ENCODE data around the gene APBB1. TPM values are rescaled to one million over a fixed set of nuclear protein-coding genes. Genes with fewer than 3 reads are reported as not detected.

Gene APBB1
- total RNA-seq, 1 experiment from 2014 or later = not detected

DNA sequence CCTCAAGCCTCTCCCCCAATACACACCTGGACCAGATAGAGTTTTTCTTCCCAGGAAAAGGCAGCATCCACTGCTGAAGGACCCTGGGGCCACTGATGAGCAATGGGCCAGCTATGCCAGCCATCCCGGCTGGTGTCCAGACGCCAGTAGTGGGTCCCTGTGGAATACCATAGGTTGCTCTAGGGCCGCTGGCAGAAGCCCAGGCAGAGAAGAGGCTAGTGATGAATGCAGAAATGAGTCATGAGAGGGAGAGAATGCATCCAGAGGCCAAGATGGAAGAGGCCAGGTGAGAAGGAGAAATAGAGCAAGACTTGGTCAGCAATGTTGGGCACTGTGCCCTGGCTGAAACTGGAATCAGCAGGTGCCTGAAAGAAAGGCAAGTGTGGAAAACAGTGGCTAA, 13.0 kb upstream of the APBB1 start:
- Histone ChIP-seq H3K79me2 (ENCODE audit: low read length) (no peaks in the 10 kb centered on the region), H3K9ac (ENCODE audit: low read length) (no peak overlapping the region), H2AFZ (ENCODE audit: low read length) (no peak overlapping the region), H3K4me1 (ENCODE audit: low read length) (peaks cover 22% of the 10 kb centered on the region), H3K27me3 (ENCODE audit: low read length) (no peaks in the 10 kb centered on the region), H4K20me1 (ENCODE audit: insufficient read depth, low read depth, low read length) (no peaks in the 10 kb centered on the region), H3K4me2 (ENCODE audit: low read depth, low read length, poor library complexity, severe bottlenecking) (no peak overlapping the region), H3K36me3 (ENCODE audit: insufficient read depth, low read length) (no peaks in the 10 kb centered on the region), H3K9me2 (replicated peaks; ENCODE audit: insufficient read depth, low read length) (no peaks in the 10 kb centered on the region), H3K9me3 (ENCODE audit: low read length) (no peaks in the 10 kb centered on the region), H3K4me3 (ENCODE audit: low read length) (no peak overlapping the region), H3K27ac (ENCODE audit: low read length) (no peak overlapping the region)
- DNase-seq = no peak

DNA sequence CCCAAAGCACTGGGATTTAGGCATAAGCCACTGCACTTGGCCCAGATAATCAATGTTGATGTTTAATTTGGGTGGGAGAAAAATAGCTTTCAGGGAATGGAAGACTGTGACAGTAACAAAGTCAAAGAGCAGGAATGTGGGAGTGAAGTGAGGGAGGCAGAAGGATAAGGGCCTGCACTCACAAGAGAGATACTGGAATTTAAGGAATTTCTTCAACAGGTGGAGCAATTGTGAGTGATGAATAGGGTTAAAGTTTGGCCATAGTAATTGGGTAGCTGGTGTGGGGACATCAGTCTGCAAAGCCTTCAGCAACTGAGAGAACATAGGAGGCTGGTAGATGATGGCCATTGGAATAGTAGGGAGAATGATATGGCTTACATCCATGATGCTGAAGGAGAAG, 8.6 kb upstream of the APBB1 start:
- DNase-seq = no peak
- Histone ChIP-seq H3K9me2 (replicated peaks; ENCODE audit: insufficient read depth, low read length) (no peaks in the 10 kb centered on the region), H3K27me3 (ENCODE audit: low read length) (no peaks in the 10 kb centered on the region), H3K9me3 (ENCODE audit: low read length) (no peaks in the 10 kb centered on the region), H3K4me2 (ENCODE audit: low read depth, low read length, poor library complexity, severe bottlenecking) (no peak overlapping the region), H3K4me1 (ENCODE audit: low read length) (no peaks in the 10 kb centered on the region), H4K20me1 (ENCODE audit: insufficient read depth, low read depth, low read length) (no peaks in the 10 kb centered on the region), H3K36me3 (ENCODE audit: insufficient read depth, low read length) (no peaks in the 10 kb centered on the region), H3K9ac (ENCODE audit: low read length) (no peak overlapping the region), H3K4me3 (ENCODE audit: low read length) (no peak overlapping the region), H3K27ac (ENCODE audit: low read length) (no peak overlapping the region), H2AFZ (ENCODE audit: low read length) (no peak overlapping the region), H3K79me2 (ENCODE audit: low read length) (no peaks in the 10 kb centered on the region)

DNA sequence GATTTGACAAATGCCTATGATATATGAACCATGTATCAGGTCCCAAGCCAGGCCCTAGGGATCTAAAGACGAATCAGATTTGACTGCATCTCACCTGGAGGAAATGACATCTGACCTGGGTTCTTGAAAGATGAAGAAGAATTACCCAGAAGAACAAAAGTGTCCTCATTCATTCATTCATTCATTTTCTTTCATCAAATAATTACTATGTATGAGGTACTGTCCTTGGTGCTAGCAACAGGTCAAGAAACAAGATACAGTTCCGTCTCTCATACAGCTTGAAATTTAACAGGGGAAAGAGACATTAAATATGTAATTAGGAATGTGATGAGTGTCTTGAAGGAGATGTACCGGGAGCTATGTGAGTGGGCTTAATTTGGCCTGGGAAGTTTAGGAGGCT, 1.8 kb upstream of the APBB1 start:
- no peaks in the 10 kb centered on the region for H4K20me1 ChIP-seq (ENCODE audit: insufficient read depth, low read depth, low read length)
- H2AFZ ChIP-seq (ENCODE audit: low read length) = no peak overlapping the region
- no peak overlapping the region for H3K27ac ChIP-seq (ENCODE audit: low read length)
- H3K9ac ChIP-seq (ENCODE audit: low read length) = no peak overlapping the region
- H3K36me3 ChIP-seq (ENCODE audit: insufficient read depth, low read length) = no peaks in the 10 kb centered on the region
- H3K27me3 ChIP-seq (ENCODE audit: low read length) = no peaks in the 10 kb centered on the region
- H3K4me1 ChIP-seq (ENCODE audit: low read length) = no peaks in the 10 kb centered on the region
- no peaks in the 10 kb centered on the region for H3K9me3 ChIP-seq (ENCODE audit: low read length)
- H3K4me2 ChIP-seq (ENCODE audit: low read depth, low read length, poor library complexity, severe bottlenecking) = no peak overlapping the region
- H3K9me2 ChIP-seq (replicated peaks; ENCODE audit: insufficient read depth, low read length) = no peaks in the 10 kb centered on the region
- no peak for DNase-seq
- H3K4me3 ChIP-seq (ENCODE audit: low read length) = no peak overlapping the region
- H3K79me2 ChIP-seq (ENCODE audit: low read length) = no peaks in the 10 kb centered on the region

DNA sequence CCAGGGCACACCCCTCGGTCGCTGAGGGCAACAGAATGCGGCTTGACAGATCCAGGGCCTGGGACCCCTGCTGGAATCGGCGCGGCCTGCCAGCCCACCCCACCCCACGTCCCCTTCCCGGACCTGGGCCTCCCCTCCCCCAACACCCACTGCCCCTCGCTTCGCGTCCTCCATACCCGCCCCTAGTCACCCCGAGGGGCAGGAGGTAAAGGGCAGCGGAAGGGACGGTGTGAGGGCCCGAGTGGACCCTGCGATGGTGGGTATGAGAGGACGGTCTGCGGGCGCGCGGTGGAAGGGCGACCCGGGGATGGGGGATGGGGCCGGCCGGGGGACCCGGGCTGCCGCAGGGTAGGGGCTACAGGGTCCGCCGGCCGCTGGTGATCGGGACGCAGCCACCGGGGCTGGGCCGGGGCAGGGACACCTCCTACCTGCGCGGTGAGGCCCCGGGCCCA, 311 bp downstream of the APBB1 start:
- Histone ChIP-seq H4K20me1 (ENCODE audit: insufficient read depth, low read depth, low read length) (no peaks in the 10 kb centered on the region), H3K79me2 (ENCODE audit: low read length) (no peaks in the 10 kb centered on the region), H3K4me3 (ENCODE audit: low read length) (no peak overlapping the region), H3K4me1 (ENCODE audit: low read length) (no peaks in the 10 kb centered on the region), H3K9me3 (ENCODE audit: low read length) (no peaks in the 10 kb centered on the region), H3K27me3 (ENCODE audit: low read length) (no peaks in the 10 kb centered on the region), H3K36me3 (ENCODE audit: insufficient read depth, low read length) (no peaks in the 10 kb centered on the region), H3K4me2 (ENCODE audit: low read depth, low read length, poor library complexity, severe bottlenecking) (no peak overlapping the region), H3K9me2 (replicated peaks; ENCODE audit: insufficient read depth, low read length) (no peaks in the 10 kb centered on the region), H2AFZ (ENCODE audit: low read length) (no peak overlapping the region), H3K9ac (ENCODE audit: low read length) (no peak overlapping the region), H3K27ac (ENCODE audit: low read length) (no peak overlapping the region)
- no peak for DNase-seq

DNA sequence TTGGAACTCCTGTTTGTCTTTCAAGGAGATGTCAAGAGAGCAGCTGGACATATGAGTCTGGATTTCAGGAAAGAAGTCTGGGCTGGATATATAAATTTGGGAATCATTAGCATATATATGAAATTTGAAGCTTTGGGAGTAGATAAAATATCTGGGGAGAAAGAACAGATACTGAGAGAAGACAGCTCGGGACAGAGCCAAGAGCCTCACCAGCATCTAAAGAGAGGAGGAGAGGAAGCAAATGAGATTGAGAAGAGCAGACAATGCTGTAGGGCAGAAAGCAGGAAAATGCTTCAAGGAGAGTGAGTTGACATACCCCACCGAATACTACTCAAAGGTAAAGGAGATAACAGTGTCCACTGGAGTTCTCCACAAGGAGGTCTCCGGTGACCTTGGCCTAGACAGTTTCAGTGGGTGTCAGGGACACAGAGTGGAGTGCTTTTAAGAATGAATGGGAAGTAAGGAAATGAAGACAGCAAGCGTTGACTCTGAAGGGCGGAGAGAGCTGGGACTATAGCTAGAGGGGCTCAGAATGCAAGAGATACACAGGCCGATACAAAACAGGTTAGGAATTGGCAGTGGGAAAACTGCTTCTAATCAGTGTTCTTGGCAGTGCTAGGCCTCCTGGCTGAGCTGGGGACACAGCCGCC, 862 bp downstream of the APBB1 start:
- no peak for DNase-seq
- H4K20me1 ChIP-seq (ENCODE audit: insufficient read depth, low read depth, low read length) = no peaks in the 10 kb centered on the region
- no peak overlapping the region for H3K9ac ChIP-seq (ENCODE audit: low read length)
- no peaks in the 10 kb centered on the region for H3K9me2 ChIP-seq (replicated peaks; ENCODE audit: insufficient read depth, low read length)
- no peak overlapping the region for H3K4me2 ChIP-seq (ENCODE audit: low read depth, low read length, poor library complexity, severe bottlenecking)
- no peaks in the 10 kb centered on the region for H3K79me2 ChIP-seq (ENCODE audit: low read length)
- H2AFZ ChIP-seq (ENCODE audit: low read length) = no peak overlapping the region
- no peak overlapping the region for H3K4me3 ChIP-seq (ENCODE audit: low read length)
- no peaks in the 10 kb centered on the region for H3K4me1 ChIP-seq (ENCODE audit: low read length)
- H3K27ac ChIP-seq (ENCODE audit: low read length) = no peak overlapping the region
- H3K27me3 ChIP-seq (ENCODE audit: low read length) = no peaks in the 10 kb centered on the region
- H3K9me3 ChIP-seq (ENCODE audit: low read length) = no peaks in the 10 kb centered on the region
- no peaks in the 10 kb centered on the region for H3K36me3 ChIP-seq (ENCODE audit: insufficient read depth, low read length)

DNA sequence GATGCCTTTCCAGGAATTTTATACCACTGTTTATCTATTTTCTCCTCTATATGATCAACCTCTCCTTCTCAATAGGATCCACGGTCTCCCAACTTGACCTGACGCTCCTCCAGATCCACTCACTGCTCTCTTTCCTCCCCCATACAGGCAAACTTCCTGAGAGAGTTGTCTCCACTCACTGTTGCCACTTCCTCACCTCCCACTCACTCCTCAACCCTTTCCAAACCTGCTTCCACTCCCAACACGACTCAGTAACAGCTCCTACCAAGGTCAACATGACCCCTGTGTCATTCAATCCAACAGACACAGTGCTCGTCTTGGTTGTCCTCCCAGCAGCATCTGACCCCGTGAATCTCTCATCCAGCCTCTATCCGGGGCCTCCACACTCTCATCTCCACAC, 3.1 kb downstream of the APBB1 start:
- H3K9ac ChIP-seq (ENCODE audit: low read length) = no peak overlapping the region
- no peaks in the 10 kb centered on the region for H3K79me2 ChIP-seq (ENCODE audit: low read length)
- no peaks in the 10 kb centered on the region for H4K20me1 ChIP-seq (ENCODE audit: insufficient read depth, low read depth, low read length)
- no peak overlapping the region for H3K4me3 ChIP-seq (ENCODE audit: low read length)
- DNase-seq = no peak
- H3K9me3 ChIP-seq (ENCODE audit: low read length) = no peaks in the 10 kb centered on the region
- no peak overlapping the region for H3K27ac ChIP-seq (ENCODE audit: low read length)
- no peaks in the 10 kb centered on the region for H3K36me3 ChIP-seq (ENCODE audit: insufficient read depth, low read length)
- no peak overlapping the region for H3K4me2 ChIP-seq (ENCODE audit: low read depth, low read length, poor library complexity, severe bottlenecking)
- no peaks in the 10 kb centered on the region for H3K4me1 ChIP-seq (ENCODE audit: low read length)
- H2AFZ ChIP-seq (ENCODE audit: low read length) = no peak overlapping the region
- no peaks in the 10 kb centered on the region for H3K27me3 ChIP-seq (ENCODE audit: low read length)
- H3K9me2 ChIP-seq (replicated peaks; ENCODE audit: insufficient read depth, low read length) = no peaks in the 10 kb centered on the region

DNA sequence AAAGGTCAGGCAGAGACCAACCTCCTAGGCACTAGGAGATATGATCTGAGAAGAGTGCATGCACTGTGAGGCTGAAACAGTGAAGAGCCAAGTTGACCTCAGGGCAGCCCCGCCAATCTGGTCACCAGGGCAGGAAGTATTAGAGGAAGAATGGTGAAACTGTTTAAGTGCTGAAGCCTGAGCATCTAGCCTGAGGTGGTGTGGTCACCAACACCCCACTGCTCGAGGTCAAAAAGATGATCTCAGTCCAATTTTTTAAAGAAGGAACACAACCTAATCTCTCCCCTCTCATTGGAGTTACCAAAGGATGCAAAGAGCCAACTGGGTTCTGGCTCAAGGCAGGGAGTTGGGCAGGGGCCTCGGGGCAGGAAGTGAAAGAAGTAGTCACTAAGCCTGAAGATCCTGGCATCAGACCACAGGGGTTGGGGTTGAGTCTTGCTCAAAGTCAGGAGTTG, 4.0 kb downstream of the APBB1 start:
- Histone ChIP-seq H3K36me3 (ENCODE audit: insufficient read depth, low read length) (no peaks in the 10 kb centered on the region), H4K20me1 (ENCODE audit: insufficient read depth, low read depth, low read length) (no peaks in the 10 kb centered on the region), H2AFZ (ENCODE audit: low read length) (no peak overlapping the region), H3K4me3 (ENCODE audit: low read length) (no peak overlapping the region), H3K9ac (ENCODE audit: low read length) (no peak overlapping the region), H3K27me3 (ENCODE audit: low read length) (no peaks in the 10 kb centered on the region), H3K9me3 (ENCODE audit: low read length) (no peaks in the 10 kb centered on the region), H3K4me1 (ENCODE audit: low read length) (no peaks in the 10 kb centered on the region), H3K4me2 (ENCODE audit: low read depth, low read length, poor library complexity, severe bottlenecking) (no peak overlapping the region), H3K9me2 (replicated peaks; ENCODE audit: insufficient read depth, low read length) (no peaks in the 10 kb centered on the region), H3K79me2 (ENCODE audit: low read length) (no peaks in the 10 kb centered on the region), H3K27ac (ENCODE audit: low read length) (no peak overlapping the region)
- DNase-seq = no peak

DNA sequence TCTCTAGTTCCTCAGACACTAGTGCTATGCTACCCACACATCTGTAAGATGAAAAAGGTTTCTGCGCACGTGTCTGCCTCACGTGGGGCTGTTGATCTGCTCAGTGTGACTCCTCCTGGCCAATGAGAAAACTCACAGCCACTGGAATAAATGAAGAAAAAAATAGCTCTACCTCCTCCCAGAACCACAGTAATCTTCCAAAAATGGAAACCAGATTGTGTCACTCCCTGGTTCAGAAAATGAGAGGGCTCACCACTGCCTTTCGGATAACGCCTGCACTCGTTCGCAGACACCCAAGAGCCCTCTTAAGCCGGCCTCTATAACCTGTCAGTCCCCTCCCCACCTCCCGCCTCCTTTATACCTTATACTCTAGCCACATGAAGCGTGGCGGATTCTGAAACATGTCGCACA, 5.1 kb downstream of the APBB1 start:
- Histone ChIP-seq H2AFZ (ENCODE audit: low read length) (no peak overlapping the region), H3K9me2 (replicated peaks; ENCODE audit: insufficient read depth, low read length) (no peaks in the 10 kb centered on the region), H3K27me3 (ENCODE audit: low read length) (no peaks in the 10 kb centered on the region), H3K9ac (ENCODE audit: low read length) (no peak overlapping the region), H4K20me1 (ENCODE audit: insufficient read depth, low read depth, low read length) (no peaks in the 10 kb centered on the region), H3K27ac (ENCODE audit: low read length) (no peak overlapping the region), H3K4me2 (ENCODE audit: low read depth, low read length, poor library complexity, severe bottlenecking) (no peak overlapping the region), H3K4me1 (ENCODE audit: low read length) (no peaks in the 10 kb centered on the region), H3K79me2 (ENCODE audit: low read length) (no peaks in the 10 kb centered on the region), H3K4me3 (ENCODE audit: low read length) (no peak overlapping the region), H3K9me3 (ENCODE audit: low read length) (no peaks in the 10 kb centered on the region), H3K36me3 (ENCODE audit: insufficient read depth, low read length) (no peaks in the 10 kb centered on the region)
- DNase-seq = no peak

All from Karpas-422 (cell line).